GM21515 (cell line): ENCODE data around the gene PTCRA.

Experiments
- ATAC-seq: cut with Tn5 transposase; IDR thresholded peaks from one replicate; pipeline ENCODE4 v1.9.1; 2021; ENCODE audit not compliant: unreplicated experiment

The PTCRA gene

GRCh38 chr6:42970871-42971612 is 55.2 kb downstream of the PTCRA start:
- no peak for ATAC-seq

GRCh38 chr6:42971746-42972327 is 56.0 kb downstream of the PTCRA start:
- ATAC-seq, result no peak

- ATAC-seq, result no peak
These were observed 58.1 kb downstream of the PTCRA start for GRCh38 chr6:42973926-42974325.

- ATAC-seq, result no peak
These were observed 59.2 kb downstream of the PTCRA start for GRCh38 chr6:42974919-42975505.
